GM18870 (cell line): Measurements from ENCODE around the gene NKX1-1.
"Not testable (repeated sequence)": the region's sequence is repeated elsewhere in the genome, so short reads cannot be mapped to it uniquely, and the experiment has no call there.

Experiments
- ATAC-seq: cut with Tn5 transposase; IDR thresholded peaks from one replicate; pipeline ENCODE4 v1.9.1; 2021; ENCODE audit warnings: moderate library complexity; ENCODE audit not compliant: unreplicated experiment

Gene NKX1-1

DNA sequence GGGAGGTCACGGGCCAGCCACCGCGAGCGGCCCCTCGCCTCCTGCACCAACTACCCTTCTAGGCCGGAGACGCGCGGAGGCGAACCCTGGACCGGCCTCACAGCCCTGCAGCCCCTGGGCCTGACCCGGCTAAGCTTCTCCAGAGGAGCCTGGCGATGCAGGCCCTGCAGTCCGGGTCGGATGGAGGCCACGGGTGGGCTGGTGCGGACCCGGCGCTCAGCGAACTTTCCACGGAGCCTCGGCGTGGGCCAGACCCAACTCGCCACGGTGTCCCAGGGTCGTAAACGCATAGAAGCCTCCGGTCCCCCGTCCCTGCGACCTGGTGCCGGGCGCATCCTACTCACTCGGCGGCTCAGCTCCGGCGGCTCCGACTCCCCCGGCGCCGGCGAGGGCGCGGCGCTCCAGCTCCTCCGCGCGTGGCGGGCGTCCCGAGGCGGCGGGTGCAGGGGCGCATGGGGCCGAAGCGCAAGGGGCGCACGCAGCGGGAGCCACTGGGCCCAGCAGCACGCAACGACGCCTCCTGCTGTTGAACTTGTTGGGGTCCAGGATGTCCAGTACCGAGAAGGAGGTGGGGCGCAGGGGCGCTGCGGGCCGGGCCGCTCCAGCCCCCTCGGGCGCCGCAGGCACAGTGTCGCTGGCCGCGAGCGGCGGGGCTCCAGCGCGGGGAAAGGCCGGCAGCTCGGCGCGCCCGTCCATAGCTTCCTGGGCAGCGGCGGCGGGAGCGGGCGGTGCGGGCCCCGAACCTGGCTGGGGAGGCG lies 427 bp downstream of the NKX1-1 start:
- ATAC-seq: no peak

DNA sequence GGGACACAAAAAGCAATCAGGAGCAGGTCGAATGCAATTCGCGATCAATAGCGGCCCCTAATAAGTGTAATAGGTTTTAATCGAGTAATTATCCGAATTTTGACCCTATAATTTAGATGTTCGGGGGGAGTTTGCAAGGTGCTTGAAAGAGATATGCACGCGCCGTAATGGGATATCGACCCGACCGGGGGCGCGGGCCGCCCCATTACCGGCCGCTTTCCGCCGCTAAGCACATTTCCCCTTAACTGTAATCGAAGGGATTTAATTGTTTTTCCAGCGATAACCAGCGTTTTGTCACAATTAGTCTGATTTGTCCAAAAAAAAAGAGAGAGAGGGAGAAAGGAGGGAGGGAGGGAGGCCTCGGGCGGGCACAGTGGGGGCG lies 997 bp downstream of the NKX1-1 start:
- ATAC-seq: no peak

DNA sequence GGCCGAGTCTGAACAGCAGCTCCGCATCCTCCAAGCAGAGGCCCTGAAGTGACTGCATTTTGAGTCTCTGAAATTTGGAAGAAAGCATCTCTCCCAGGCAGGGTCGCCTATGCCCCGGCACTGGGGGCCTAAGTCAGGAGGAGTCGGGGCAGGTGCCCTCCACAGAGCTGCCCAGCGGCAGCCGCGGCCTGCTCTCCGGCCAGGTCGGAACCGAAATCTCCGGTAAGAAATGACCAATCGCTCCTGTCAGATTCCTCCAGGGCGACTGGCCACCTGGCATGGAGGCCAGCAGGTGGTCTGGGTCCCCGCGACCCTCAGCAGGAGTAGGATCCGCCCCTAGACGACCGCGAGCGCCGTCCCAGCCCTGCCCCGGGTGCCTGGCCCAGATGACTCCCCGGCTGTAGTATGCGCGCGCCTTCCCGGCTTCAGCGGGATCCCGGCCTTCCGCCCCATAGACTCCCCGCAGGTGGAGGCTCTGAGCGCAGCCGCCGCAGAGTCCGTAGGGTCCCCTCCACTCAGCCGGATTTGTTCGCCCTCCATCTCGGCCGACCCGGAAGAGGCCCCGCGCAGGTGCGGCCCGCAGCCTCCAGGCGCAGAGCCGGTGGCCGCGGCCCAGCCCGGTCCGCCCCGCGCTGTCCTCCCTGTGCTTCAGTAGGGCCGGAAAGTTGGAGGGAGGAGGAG lies 1.5 kb downstream of the NKX1-1 start:
- no peak for ATAC-seq

DNA sequence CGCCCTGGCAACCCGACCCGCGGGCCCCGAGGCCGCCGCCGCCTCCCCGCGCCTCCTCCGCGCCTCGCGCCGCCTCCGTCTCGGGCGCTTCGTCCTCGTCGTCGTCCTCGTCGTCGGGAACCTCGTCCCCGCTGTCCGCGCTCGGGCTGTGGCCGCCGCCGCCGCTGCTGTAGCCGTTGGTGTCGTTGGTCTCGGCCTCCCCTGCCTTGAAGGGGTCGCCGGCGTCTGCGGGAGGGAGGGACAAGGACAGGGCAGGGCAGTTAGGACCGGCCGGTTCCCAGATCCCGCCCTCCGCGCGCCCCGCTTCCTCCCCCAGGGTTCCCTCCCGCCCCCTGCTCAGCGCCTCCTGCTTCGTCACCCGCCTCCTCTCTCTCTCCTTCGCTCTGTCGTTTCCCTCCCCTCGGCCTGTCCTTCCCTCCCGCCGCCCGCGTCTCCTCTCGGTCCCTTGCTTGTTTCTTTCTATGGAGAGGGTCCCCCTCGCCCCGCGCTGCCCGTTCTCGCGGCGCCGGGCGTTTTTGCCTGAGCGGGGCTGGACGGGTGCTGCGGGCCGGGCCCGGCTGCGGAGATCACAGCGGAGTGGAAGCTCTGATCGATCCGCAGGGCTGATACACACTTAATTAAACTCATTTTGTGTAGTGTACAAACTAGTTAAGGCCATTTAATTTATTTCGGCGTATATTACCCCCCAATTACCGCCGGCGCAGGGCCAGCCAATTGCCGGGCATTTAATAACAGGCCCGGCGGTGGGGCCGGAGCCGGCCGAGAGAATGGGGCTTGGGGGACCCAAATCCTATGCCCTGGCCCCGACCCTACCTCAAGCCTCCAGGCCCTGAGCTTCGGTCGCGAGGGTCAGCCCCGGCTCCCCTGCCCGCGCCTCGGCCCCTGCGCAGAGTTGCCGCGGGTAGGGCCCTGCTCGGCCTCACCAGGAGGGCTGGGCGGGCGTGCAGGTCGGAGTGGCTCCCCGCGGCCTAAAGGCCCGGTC lies 2.4 kb downstream of the NKX1-1 start:
- ATAC-seq: no peak

DNA sequence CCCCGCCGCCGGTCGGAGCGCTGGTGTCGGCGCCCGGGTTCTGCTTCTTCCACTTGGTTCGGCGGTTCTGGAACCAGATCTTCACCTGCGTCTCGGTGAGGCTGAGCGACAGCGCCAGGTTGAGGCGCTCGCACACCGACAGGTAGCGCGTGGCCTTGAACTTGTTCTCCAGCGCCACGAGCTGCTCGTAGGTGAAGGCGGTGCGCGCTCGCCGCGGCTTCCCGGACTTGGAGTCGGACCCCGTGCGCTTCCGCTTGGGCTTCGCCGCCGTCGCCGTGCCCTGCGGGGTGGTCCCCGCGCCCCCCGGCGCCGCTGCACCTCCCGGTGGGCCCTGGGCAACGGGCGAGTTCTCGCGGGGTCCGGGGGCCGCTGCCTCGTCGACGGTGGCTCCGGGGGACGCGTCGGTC lies 3.1 kb downstream of the NKX1-1 start:
- ATAC-seq: no peak

DNA sequence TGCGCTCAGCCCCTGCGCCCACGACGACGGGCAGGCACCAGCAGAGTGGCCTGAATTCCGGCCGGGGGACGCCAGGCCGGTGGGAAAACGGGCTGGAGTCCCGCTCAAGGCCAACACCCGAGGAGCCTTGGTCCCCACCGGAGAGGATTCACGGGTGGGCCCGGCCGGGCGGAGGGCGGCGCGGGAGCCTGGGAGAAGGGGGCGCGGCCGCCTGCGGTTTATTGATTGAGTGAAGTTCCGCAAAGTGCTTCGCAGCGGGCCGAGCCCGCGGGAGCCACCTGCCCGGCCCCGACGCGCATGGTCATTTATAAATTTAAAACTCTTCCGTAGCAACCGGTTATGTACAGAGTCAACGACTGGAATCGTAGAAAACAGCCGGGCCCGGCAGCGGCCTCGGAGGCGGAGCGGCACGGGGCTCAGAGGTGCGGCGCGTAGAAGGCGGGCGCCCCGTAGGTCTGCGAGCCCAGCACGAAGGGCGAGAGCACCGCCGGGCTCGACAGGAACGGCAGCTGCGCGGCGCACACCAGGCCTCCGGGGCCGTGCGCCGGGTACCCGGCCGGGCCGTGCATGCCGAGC lies 3.6 kb downstream of the NKX1-1 start:
- no peak for ATAC-seq

DNA sequence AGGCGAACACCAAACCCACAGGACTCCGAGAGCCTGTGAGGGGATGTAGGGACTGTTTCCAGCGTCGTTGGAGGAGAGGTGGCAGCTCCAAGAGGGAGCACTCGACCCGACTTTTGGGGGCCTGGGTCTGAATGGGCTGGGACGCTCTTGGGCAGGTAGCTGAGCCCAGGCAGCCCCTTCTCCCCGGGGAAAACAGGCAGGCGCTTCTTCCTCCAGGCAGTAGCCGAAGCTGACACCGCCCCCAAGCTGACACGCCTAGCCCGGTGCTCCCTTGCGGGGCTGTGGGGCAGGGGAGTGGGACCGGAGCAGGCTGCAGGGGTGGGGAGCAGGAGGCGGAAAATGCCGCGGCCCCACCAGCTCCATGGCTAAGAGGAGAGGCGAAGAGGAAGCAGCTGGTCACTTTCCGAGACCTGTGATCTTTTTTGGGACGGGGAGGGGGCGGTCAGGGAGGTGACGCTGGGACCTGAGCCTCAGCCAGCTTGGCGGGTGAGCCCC lies 4.2 kb downstream of the NKX1-1 start:
- no peak for ATAC-seq

DNA sequence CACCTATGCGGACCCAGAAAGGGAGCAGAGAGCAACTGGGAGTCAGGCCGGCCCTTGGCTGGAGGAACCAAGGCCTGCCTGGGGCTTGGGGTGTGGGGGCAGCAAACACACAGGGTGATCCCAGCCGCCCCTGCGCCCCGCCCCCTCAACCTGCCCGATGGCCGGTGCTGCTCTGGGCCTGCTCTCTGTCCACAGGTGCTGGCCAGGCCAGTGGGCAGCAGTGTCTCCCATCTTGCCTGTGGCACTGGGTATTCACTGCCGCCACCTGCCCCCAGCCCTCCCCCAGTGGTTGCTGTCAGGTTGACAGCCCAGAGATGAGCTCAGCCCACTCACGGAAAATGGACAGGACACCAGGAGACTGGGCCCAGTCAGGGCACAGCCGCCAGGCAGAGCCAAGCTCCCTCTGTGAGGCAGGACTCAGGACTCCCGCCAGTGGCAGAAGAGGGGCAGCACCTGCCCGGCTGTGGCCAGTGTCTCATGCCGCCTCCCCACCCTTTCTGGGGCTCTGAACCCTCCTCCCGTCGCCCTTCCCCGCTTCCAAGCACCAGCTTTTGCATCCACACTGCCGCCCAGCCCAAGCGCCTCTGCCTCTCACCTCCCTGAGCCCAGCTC lies 4.7 kb downstream of the NKX1-1 start:
- ATAC-seq: no peak

DNA sequence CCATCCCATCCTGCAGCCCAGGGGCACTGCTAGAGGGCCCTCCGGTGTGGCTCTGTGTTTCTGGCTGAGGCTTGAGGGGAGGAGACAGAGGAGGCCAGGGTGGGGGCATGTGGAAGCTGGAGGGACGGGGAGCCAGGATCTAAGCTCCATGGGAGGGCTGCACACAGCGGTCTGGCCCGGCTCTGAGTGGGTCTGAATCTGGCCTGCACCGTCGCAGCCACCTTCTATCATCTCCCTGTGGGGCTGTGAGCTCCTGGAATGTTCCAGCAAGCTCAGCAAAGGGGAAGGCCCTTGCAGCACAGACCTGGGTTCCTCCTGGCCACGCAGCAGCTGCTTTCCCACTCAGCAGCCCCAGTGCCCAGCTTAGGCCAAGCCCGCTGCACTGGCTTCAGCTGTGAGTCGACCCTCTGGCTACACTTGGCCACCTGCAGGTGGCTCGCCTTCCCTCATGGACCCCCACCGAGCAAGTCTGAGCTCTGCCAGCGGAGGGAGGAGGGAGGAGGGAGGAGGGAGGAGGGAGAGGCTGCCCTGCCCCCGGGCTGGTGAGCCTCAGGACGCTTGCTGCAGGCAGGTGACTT lies 5.3 kb downstream of the NKX1-1 start:
- no peak for ATAC-seq

DNA sequence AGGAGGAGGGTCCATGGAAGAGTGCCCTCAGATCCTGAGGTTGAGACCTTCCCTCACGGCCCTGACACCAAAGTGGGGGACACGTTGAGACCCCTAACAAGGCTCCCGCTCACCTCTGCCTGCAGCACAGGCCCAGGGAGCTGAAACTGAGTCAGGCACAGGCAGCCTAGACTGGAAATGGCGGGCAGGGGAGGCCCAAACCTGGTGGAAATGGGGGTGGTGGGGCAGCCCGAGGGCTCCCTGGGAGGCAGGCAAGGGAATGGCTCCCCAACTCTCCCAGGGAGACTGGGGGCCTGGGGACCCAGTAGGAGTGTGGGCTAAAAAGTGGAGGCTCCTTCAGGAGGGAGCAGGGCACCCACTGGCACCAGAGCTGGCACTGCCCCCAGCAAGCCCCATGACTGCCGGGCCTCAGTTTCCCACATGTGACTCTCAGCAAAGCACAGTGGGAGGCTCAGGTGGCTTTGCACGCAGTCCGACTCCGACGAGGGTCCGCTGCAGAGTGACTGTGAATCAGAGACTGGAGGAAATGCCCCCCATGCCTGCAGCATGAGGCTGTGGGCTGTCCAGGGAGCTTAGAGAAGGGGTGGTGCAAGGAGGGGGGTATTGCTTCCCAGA lies 5.9 kb downstream of the NKX1-1 start:
- ATAC-seq: no peak

DNA sequence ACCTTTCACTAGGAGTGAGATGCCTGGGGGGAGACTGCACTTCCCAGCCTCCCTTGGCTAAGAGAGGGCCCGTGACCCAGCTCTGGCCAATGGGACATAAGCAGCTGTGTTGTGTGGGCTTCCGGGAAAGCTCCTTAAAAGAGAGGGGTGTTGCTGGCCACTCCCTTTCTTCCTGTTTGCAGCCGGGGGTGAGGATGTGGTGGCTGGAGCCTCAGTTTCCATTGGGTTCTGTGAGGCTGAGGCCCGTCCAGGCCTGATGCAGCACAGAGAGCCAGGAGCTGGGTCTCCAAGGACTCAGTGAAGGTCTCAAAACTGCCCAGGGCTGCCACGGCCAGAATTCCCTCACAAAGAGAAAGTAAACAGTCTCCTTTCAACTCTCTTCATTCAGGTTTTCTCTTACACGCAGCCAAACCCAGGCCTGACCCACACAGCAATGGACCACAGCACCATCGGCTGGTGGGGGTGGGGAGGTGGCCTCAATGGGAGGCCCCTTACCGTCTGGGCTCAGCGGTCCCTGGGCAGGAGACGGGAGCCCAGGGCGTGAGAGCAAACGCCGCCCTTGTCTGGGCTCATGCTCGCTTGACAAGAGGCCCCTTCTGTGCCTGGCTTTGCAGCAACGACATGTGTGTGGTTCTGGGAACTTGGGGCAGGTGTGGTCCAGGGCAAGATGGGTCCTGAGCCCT lies 6.6 kb downstream of the NKX1-1 start:
- ATAC-seq: no peak

DNA sequence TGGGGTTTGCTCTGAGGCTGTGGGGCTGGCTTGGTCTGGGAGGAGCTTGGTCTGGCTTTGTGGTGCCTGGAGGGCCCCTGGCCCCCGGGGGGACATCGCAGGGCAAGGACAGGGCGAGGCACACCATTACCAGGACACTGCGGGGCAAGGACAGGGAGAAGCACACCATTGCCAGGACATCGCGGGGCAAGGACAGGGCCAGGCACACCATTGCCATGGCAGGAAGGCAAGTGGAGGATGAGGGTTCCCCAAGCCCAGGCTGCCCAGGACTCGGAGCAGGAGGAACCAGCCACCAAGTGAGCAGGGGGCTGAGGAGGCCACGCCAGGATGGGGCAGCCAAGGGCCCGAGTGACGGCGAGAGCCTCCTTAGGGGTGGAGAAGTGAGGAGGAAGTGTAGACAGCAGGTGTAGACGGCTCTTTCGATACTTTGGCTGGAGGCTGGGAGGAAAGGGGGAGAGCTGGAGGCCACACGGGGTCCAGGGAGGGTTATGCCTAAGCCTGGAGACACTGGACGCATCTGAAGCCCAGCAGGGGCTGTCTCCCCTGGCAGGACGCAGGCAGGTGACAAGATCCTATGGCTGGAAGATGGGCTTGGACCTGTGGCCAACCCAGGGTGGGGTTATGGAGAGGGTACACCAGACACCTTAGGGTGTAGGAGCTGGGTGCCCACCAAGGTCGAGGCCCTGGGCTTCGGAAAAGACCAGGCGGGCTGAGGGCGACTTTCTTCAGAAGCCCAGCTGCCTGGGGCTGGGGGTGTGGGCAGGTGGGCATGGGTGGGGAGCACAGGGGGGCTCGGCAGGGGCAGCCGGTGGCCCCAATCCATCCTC lies 7.3 kb downstream of the NKX1-1 start:
- ATAC-seq: no peak

DNA sequence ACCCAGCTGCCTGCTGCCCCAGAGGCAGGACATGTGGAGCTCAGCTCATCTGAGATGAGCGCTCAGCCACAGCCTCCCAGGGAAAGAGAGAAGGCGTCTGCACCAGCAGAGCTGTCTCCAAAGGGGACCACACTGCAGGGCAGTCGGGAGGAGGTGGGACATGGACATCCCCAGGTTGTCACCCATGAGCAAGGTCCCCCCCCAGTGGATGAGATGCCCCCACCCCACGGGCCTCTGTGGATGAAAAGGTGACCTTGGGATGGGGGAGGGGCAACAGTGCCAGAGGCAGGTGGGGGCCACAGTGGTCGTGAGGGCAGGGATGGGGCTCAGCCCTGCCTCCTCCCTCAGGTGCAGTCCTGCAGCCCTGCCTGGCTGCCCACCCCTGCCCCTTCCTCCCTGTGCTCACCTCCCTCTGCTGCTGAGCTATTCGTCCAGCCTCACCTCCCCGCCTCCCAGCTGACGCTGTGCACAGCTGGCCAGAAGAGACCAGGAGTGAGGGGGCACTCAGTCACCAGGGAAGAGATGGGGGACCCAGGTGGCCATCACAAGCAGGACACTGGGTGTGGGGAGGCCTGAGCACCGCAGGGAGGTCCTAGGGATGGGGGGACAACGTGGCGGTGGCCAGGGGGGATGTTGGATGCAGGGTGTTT lies 9.3 kb downstream of the NKX1-1 start:
- no peak for ATAC-seq

DNA sequence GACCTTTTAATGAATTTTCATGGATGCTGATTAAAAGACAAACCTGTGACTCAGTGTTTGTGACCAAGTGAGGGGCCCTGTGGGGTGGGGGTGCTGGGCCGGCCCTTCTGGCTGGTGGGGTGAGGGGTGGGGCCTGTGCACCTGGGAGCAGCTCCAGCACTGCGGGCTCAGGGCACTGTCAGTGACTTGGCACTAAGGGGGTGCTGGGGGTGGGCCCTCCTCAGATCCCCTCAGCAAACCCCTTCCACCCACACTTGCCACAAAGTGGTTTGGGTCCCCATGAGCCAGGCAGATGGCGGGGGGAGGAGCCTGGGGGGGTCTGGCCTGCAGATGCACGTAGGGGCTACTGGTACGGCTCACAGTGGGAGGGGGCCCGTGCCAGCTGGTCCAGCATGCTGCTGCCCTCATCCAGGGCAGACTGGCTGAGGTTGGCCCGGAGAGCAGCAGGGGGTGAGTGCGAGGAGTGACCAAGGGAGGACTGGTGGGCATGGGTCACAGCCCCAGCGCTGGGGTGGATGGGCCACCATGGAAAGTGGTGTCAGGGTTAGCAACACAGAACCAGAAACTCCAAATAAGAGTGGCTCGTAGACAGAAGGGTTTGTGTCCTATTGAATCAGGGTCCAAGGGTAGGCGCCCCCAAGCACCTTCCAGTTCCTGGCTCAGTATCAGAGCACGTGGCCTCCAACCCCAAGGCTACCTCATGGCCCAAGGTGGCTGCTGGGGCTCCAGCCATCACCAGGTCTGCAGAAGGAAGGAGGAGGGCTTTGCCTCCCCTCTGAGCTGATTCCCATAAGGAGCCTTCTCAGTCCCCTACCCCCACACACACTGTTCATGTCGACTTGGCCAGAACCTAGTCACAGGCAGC lies 10.1 kb downstream of the NKX1-1 start:
- no peak for ATAC-seq

DNA sequence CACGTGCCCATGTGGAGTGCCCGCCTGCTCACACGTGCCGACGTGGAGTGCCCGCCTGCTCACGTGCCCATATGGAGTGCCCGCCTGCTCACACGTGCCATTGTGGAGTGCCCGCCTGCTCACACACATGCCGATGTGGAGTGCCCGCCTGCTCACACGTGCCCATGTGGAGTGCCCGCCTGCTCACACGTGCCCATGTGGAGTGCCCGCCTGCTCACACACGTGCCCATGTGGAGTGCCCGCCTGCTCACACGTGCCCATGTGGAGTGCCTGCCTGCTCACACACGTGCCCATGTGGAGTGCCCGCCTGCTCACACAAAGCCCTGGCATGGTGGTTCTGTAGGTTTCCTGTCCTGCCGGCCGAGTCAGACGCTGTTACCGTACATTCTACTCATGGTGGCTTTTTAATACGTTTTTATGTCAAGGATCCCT lies 10.8 kb downstream of the NKX1-1 start:
- ATAC-seq: not testable (repeated sequence)

DNA sequence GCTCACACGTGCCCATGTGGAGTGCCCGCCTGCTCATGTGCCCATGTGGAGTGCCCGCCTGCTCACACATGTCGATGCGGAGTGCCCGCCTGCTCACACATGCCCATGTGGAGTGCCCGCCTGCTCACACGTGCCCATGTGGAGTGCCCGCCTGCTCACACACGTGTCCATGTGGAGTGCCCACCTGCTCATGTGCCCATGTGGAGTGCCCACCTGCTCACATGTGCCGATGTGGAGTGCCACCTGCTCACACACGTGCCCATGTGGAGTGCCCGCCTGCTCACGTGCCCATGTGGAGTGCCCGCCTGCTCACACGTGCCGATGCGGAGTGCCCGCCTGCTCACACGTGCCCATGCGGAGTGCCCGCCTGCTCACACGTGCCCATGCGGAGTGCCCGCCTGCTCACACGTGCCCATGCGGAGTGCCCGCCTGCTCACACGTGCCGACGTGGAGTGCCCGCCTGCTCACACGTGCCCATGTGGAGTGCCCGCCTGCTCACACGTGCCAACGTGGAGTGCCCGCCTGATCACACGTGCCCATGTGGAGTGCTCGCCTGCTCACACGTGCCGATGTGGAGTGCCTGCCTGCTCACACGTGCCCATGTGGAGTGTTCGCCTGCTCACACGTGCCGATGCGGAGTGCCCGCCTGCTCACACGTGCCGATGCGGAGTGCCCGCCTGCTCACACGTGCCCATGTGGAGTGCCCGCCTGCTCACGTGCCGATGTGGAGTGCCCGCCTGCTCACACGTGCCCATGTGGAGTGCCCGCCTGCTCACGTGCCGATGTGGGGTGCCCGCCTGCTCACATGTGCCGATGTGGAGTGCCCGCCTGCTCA lies 11.5 kb downstream of the NKX1-1 start:
- not testable (repeated sequence) for ATAC-seq
